ENCODE results near the gene ATP9A. TPM values are rescaled to one million over a fixed set of nuclear protein-coding genes. Genes with fewer than 3 reads are reported as not detected.

ATP9A gene
- total RNA-seq, 4 donors from 2014 or later = 15.1 to 50.8 (median 30.0) TPM

DNA sequence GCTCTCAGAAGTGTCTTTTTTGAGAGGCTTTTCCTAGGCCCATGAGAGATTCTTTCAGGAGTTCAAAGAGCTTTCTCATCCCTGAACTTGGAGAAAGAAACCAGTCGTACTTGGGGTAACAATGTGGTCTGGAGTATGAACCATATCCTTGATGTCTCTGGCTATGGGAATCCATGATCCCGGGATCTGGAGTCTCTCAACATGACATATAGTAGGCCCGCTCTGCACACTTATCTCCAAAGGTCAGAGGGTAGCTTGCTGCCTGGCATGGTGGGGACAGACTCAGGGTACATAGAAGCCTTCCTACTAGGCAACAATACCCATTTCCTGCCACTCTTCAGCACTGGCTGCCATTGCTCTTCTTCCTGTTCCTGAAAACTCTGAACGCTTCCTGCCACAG, 183.5 kb downstream of the ATP9A start:
- no peaks in the 10 kb centered on the region for H3K36me3 ChIP-seq
- no peak overlapping the region for H3K27ac ChIP-seq
- H3K9me3 ChIP-seq = no peaks in the 10 kb centered on the region
- no peaks in the 10 kb centered on the region for H3K27me3 ChIP-seq
- intact Hi-C loops (cut with DNase I; ENCODE audit: low total_unique reads) = no loop called here
- no peak for TF ChIP-seq POLR2A (IDR thresholded peaks at IDR 0.05)
- TF ChIP-seq, protein P1, sequence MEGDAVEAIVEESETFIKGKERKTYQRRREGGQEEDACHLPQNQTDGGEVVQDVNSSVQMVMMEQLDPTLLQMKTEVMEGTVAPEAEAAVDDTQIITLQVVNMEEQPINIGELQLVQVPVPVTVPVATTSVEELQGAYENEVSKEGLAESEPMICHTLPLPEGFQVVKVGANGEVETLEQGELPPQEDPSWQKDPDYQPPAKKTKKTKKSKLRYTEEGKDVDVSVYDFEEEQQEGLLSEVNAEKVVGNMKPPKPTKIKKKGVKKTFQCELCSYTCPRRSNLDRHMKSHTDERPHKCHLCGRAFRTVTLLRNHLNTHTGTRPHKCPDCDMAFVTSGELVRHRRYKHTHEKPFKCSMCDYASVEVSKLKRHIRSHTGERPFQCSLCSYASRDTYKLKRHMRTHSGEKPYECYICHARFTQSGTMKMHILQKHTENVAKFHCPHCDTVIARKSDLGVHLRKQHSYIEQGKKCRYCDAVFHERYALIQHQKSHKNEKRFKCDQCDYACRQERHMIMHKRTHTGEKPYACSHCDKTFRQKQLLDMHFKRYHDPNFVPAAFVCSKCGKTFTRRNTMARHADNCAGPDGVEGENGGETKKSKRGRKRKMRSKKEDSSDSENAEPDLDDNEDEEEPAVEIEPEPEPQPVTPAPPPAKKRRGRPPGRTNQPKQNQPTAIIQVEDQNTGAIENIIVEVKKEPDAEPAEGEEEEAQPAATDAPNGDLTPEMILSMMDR (IDR thresholded peaks at IDR 0.05) = no peak
- DNase-seq = no peak
- no peak overlapping the region for H3K4me3 ChIP-seq
- no peaks in the 10 kb centered on the region for H3K4me1 ChIP-seq

DNA sequence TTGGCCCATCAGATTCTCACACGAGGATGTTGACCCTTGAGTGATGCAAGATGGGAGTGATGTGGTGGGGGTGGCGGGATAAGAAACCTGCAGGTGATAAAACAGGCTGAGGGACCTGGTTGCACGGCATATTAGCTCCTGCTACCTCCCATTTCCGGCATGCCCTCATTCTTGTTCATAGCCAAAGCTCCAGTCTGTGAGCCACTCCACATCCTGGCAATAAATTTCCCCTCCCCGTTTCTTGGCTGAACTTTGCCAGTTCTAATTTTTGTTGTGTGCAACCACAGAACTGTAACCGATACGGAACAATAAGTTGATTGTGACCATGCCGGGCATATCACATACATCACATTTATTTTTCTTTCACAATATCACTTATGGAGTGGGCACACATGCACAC, 184.1 kb downstream of the ATP9A start:
- intact Hi-C loops (cut with DNase I; ENCODE audit: low total_unique reads) = no loop called here
- DNase-seq = no peak
- H3K27ac ChIP-seq = no peak overlapping the region
- H3K4me1 ChIP-seq = no peaks in the 10 kb centered on the region
- H3K4me3 ChIP-seq = no peak overlapping the region
- no peaks in the 10 kb centered on the region for H3K9me3 ChIP-seq
- no peak for TF ChIP-seq POLR2A (IDR thresholded peaks at IDR 0.05)
- TF ChIP-seq, protein P1 (IDR thresholded peaks at IDR 0.05) = no peak
- H3K36me3 ChIP-seq = no peaks in the 10 kb centered on the region
- H3K27me3 ChIP-seq = no peaks in the 10 kb centered on the region

DNA sequence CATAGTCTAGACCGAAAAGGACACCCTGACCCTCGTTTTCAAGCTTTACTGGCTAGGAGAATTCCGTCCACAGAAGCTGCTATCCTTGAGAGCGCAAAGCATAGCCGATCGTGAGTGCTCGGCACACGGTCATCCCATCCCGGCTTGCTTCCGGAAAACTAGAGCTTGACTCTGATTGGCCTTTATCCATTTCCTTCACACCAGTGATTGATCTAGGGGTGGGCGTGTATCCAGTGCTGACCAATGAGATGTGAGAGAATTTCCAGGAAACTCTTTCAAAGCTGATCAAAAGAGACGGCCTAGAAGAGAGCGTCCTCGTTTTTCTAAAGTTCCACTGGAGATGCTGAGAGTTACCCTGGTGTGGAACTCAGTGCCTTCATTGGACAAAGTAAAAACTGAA, 184.7 kb downstream of the ATP9A start:
- Histone ChIP-seq H3K9me3 (no peaks in the 10 kb centered on the region), H3K4me1 (no peaks in the 10 kb centered on the region), H3K4me3 (no peak overlapping the region), H3K27ac (no peak overlapping the region), H3K27me3 (no peaks in the 10 kb centered on the region), H3K36me3 (no peaks in the 10 kb centered on the region)
- intact Hi-C loops (cut with DNase I; ENCODE audit: low total_unique reads) = no loop called here
- DNase-seq = no peak
- TF ChIP-seq, protein P1 (IDR thresholded peaks at IDR 0.05) = no peak
- TF ChIP-seq POLR2A (IDR thresholded peaks at IDR 0.05) = no peak

DNA sequence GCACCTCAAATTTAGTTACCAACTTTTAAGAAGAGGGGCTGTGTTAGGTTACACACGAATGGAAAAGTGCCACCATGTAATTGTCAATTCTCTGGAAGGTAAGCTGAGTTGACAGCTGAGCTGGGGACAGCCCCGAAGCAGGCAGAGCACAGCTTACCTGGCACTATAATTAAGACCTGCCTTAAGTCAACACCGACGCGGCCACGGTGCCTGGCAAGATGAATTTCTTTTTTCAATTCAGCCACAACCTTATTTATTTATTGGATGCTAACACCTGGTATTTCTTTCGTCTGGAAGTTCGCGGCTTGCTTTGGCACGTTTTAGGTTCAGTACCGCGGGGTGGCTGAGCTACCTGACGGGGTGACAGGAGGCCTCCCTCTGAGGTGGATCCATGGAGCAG, 185.1 kb downstream of the ATP9A start:
- intact Hi-C loops (cut with DNase I; ENCODE audit: low total_unique reads) = no loop called here
- H3K27ac ChIP-seq = no peak overlapping the region
- no peaks in the 10 kb centered on the region for H3K36me3 ChIP-seq
- H3K9me3 ChIP-seq = no peaks in the 10 kb centered on the region
- no peaks in the 10 kb centered on the region for H3K27me3 ChIP-seq
- H3K4me3 ChIP-seq = no peak overlapping the region
- TF ChIP-seq, protein P1 (IDR thresholded peaks at IDR 0.05) = no peak
- TF ChIP-seq POLR2A (IDR thresholded peaks at IDR 0.05) = no peak
- no peak for DNase-seq
- no peaks in the 10 kb centered on the region for H3K4me1 ChIP-seq

DNA sequence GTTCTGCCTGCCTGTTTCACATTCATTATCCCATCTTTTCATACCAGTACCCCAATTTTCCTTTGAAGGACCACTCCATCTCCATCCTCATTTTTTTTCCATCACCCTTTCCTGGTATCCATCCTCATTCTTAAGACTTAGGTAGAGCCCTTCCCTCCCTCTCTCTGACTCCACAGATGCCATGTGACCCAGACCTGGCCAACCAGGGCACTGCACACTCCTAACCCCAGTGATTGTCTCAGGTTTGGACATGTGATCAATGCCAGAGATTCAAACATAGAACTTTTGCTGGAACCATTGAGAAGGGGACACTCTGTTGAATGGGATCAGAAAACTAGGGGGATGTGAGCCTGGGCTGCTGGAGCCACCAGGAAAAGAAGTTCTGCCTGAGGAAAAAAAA, 186.6 kb downstream of the ATP9A start:
- Histone ChIP-seq H3K27me3 (no peaks in the 10 kb centered on the region), H3K9me3 (no peaks in the 10 kb centered on the region), H3K4me1 (no peaks in the 10 kb centered on the region), H3K4me3 (no peak overlapping the region), H3K27ac (no peak overlapping the region), H3K36me3 (no peaks in the 10 kb centered on the region)
- no peak for TF ChIP-seq POLR2A (IDR thresholded peaks at IDR 0.05)
- TF ChIP-seq, protein P1 (IDR thresholded peaks at IDR 0.05) = no peak
- no peak for DNase-seq
- intact Hi-C loops (cut with DNase I; ENCODE audit: low total_unique reads) = no loop called here
